Activated CD8-positive, alpha-beta T cell treated with anti-CD3 and anti-CD28 coated beads, Interleukin-2, amount 10 ng/mL, durations not matched to agents 7 days and 5 days (primary cell): ENCODE data around the gene CDC5L. TPM values are rescaled to one million over a fixed set of nuclear protein-coding genes. Genes with fewer than 3 reads are reported as not detected.
A peak's percentile ranks its signal among the peaks of the same experiment; 100 is the strongest.

Experiments used
- ATAC-seq: fragments of 150-1000 bp; cut with Tn5 transposase; one replicate; pipeline ENCODE4 v1.10.0; 2021; ENCODE audit warnings: moderate library complexity
- CTCF ChIA-PET: fragments of 350-600 bp; sonication (Branson Sonifier 250); formaldehyde crosslinking; loops from one replicate; lab custom pipeline; 2021; ENCODE audit warnings: antibody characterized with exemption; lab: Charles Lee
- POLR2A ChIA-PET: fragments of 350-600 bp; sonication (Branson Sonifier 250); formaldehyde crosslinking; loops from one replicate; lab custom pipeline; 2021; ENCODE audit warnings: antibody characterized with exemption; lab: Charles Lee
- DNase-seq: peaks from one replicate; pipeline ENCODE4 v3.0.0-alpha.2; 2020
- H3K27ac Mint-ChIP-seq: one replicate; pipeline ENCODE4 v1.8.0; 2021; ENCODE audit warnings: mild to moderate bottlenecking, mixed read lengths
- H3K27me3 Mint-ChIP-seq: one replicate; pipeline ENCODE4 v1.8.0; 2021; ENCODE audit warnings: low read depth, mixed read lengths
- H3K36me3 Mint-ChIP-seq: one replicate; pipeline ENCODE4 v1.8.0; 2021; ENCODE audit warnings: low read depth, mixed read lengths
- H3K4me1 Mint-ChIP-seq: one replicate; pipeline ENCODE4 v1.8.0; 2021; ENCODE audit warnings: low read depth, mixed read lengths
- H3K4me3 Mint-ChIP-seq: one replicate; pipeline ENCODE4 v1.8.0; 2021; ENCODE audit warnings: mild to moderate bottlenecking, mixed read lengths
- H3K9me3 Mint-ChIP-seq: one replicate; pipeline ENCODE4 v1.8.0; 2022; ENCODE audit warnings: mixed read lengths; ENCODE audit not compliant: insufficient read depth
- total RNA-seq, 2 experiments: library from RNA; stranded (reverse); gene quantifications; one replicate each; pipeline ENCODE4 v1.2.3, GENCODE V29; 2021

The CDC5L gene
- total RNA-seq, 2 experiments from 2014 or later, result 22.6 to 22.7 TPM

DNA sequence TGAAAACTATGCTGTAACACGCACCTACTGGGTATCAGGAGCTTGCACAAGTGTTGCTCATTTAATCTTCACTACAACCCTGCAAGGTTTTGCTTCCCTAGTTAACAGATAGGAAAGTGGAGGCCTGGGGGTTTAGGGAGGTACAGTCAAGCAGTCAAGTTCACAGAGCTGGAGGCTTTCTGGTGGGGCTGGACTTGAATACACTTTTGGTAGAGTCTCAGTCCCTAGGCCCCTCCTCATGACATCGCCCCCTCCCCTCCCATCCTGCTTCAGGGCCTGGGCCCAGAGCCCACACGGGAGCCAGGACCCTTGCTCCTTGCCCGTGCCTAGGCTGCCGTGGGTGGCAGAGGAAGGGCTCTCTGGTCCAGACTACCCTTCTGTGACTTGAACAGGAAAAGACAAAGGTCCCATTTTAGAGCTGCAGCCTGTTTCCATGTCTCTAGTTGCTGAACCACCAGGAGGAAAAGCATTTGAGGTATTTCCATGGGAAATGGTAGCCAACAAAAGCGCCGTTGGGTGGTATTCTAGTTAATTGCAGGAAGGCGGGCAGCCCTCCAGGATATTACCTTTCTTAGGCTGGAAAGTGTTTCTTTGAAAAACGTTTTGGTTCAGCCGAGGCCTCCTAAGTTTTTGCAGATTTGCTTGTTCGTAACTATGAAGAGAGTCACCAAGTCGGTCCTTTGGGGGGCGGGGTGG is 84.9 kb downstream of the CDC5L start:
- Mint-ChIP-seq H3K4me3 (no peak overlapping the region), H3K36me3 (no peaks in the 10 kb centered on the region), H3K9me3 (no peaks in the 10 kb centered on the region), H3K27ac (no peak overlapping the region), H3K4me1 (peaks cover 5% of the 10 kb centered on the region), H3K27me3 (peaks cover 7% of the 10 kb centered on the region)
- ATAC-seq (no peak), DNase-seq (no peak)
- ChIA-PET POLR2A (no interaction called here), CTCF (interaction anchor here (0.9 kb wide), 1 partner anchor 10 kb away, joined by 3 read pairs; no protein-coding TSS in a partner anchor)

DNA sequence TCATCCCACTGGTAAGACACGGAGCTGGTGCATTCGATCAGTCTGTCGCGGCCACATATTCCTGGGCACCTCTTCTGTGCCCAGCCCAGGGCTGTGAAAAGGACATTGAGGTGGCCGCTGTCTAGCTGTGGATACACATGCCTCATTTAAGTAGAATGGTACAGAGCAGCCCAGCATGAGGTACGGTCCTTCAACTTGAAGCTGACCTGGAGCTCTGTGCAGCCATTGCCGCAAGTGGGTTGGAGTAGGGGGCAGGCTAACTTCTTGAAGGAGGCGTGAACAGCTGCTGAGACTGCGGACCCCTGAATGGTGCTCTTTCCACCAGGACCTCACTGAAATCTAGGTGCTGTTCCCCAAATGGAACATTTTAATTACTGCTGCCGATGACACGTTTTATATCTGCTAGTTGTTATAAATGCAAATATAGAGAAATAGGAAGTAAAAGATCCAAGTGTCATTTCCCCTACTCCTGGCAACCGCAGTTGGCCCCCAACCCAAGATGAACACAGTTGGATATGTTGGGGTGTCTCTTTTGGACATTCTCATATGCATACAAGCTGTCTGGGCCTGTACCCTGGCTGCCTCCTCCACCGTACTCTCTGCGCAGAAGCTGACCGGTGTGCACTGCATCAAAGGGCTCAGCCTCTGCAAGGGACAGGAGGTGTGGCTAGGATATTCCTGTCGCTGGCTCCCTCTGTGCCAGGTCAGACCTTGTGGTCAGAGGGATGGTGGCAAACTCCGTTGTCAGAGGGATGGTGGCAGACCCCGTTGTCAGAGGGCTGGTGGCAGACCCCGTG is 86.1 kb downstream of the CDC5L start:
- POLR2A ChIA-PET, result no interaction called here
- ATAC-seq, result no peak
- Mint-ChIP-seq H3K36me3 (no peaks in the 10 kb centered on the region), H3K27me3 (peaks cover 7% of the 10 kb centered on the region), H3K9me3 (no peaks in the 10 kb centered on the region), H3K4me1 (peaks cover 5% of the 10 kb centered on the region), H3K4me3 (no peak overlapping the region), H3K27ac (no peak overlapping the region)
- CTCF ChIA-PET, result interaction anchor here (4.4 kb wide), 1 partner anchor 1449 kb away, joined by 48 read pairs; no protein-coding TSS in a partner anchor
- no peak for DNase-seq

DNA sequence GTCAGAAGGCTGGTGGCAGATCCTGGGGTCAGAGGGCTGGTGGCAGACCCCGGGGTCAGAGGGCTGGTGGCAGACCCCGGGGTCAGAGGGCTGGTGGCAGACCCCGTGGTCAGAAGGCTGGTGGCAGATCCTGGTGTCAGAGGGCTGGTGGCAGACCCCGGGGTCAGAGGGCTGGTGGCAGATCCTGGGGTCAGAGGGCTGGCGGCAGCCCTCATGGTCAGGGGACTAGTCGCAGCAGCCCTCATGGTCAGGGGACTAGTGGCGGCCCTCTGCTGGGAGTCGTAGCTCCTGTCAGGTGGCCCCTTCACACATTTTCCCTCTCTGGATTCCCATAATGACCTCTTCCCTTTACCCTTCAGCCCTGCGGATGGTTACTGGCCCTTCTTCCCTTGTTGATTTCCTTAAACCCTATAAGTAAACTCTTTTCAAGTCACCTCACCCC is 86.7 kb downstream of the CDC5L start:
- no peaks in the 10 kb centered on the region for H3K36me3 Mint-ChIP-seq
- no peak overlapping the region for H3K4me3 Mint-ChIP-seq
- peaks cover 5% of the 10 kb centered on the region for H3K4me1 Mint-ChIP-seq
- H3K9me3 Mint-ChIP-seq, result no peaks in the 10 kb centered on the region
- H3K27me3 Mint-ChIP-seq, result peaks cover 7% of the 10 kb centered on the region
- ChIA-PET POLR2A (interaction anchor here (0.6 kb wide), 1 partner anchor 1370 kb away, joined by 3 read pairs; no protein-coding TSS in a partner anchor), CTCF (interaction anchor here (2.1 to 5.2 kb wide), 4 partner anchors 12 to 1448 kb away, joined by 5 to 52 read pairs (median 31); no protein-coding TSS in a partner anchor)
- H3K27ac Mint-ChIP-seq, result no peak overlapping the region
- ATAC-seq (no peak), DNase-seq (no peak)

DNA sequence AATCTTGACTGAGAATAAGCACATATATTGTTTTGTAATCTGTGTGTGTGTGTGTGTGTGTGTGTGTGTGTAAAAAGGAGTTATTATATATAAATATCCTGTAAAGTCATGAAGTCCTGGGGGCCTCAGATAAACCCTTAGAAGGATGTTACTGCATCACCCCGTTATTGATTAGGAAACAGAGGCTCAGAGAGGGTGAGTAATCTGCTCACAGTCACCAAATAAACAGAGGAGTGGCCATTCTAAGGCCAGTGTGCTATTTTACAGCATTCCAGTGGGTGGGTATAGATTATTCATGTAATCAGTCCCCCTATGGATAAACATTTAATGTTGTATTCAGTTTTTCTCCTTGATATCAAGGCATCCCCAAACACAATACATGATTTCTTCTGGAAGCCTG is 87.1 kb downstream of the CDC5L start:
- ChIA-PET CTCF (interaction anchor here (0.8 to 5.2 kb wide), 28 partner anchors 12 to 1448 kb away, joined by 3 to 52 read pairs (median 6); partner anchors contain the start of gene SUPT3H), POLR2A (interaction anchor here (0.6 kb wide), 1 partner anchor 1370 kb away, joined by 3 read pairs; no protein-coding TSS in a partner anchor)
- no peak for DNase-seq
- no peak overlapping the region for H3K4me3 Mint-ChIP-seq
- no peaks in the 10 kb centered on the region for H3K36me3 Mint-ChIP-seq
- H3K4me1 Mint-ChIP-seq, result peaks cover 5% of the 10 kb centered on the region
- no peaks in the 10 kb centered on the region for H3K9me3 Mint-ChIP-seq
- H3K27me3 Mint-ChIP-seq, result peaks cover 7% of the 10 kb centered on the region
- H3K27ac Mint-ChIP-seq, result no peak overlapping the region
- ATAC-seq, result no peak

DNA sequence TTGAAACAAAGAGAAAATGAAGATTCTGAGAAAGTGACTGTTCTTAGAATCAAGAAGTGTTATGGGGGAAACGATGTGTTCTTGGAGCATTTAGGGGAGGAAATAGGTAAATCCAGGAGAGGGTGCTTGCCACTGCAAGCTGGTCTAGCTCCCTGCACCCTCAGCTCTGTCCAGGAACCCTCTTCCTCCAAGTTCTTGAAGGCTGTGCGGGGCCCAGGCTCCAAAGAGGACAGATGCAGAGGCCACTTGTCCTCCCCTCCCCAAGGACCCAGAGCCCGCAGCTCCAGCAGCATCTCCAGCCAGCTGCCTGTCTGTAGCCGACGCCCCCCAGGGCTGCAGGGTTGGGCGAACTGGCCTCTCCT is 87.9 kb downstream of the CDC5L start:
- H3K4me3 Mint-ChIP-seq, result no peak overlapping the region
- POLR2A ChIA-PET, result no interaction called here
- H3K36me3 Mint-ChIP-seq, result no peaks in the 10 kb centered on the region
- no peaks in the 10 kb centered on the region for H3K9me3 Mint-ChIP-seq
- CTCF ChIA-PET, result interaction anchor here (0.6 to 5.2 kb wide), 64 partner anchors 11 to 1654 kb away, joined by 3 to 52 read pairs (median 4); partner anchors contain the start of genes ENPP4 and SUPT3H
- H3K27ac Mint-ChIP-seq, result no peak overlapping the region
- no peak for ATAC-seq
- peaks cover 7% of the 10 kb centered on the region for H3K27me3 Mint-ChIP-seq
- DNase-seq, result no peak
- peaks cover 5% of the 10 kb centered on the region for H3K4me1 Mint-ChIP-seq

DNA sequence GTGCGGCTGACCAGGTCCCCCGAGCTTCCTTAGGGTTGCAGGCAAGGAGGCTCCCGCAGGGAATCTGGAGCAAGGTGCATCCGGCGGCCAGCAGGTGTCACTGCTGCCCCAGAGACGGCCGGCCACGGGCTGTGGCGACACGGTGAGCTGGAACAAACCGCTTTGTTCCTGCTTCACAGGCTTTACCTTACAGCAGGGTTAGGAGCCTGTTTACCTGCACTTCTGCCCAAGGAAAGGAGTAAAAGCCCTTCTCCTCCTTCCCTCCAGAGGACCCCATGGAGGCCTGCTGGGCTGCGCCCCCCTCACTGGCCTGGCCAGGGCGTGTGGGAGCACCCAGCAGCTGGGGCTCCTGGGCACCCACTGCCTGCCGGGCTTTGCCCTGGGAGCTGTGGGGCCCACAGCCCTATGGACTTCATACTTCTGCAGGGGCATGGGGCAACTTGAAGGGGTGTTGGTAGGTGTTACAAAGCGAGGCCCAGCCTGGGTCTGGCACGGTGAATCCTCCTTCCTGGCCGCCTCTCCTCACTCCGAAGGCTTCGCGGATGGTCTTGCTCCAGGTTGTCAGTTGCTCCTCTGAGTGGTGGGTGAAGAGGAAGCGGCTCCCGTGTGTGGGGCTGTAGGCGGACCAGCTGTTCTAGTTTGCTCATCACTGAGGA is 88.4 kb downstream of the CDC5L start:
- no peak overlapping the region for H3K4me3 Mint-ChIP-seq
- no peaks in the 10 kb centered on the region for H3K9me3 Mint-ChIP-seq
- peak; percentile 90 for ATAC-seq
- POLR2A ChIA-PET, result no interaction called here
- CTCF ChIA-PET, result interaction anchor here (0.6 to 5.2 kb wide), 74 partner anchors 10 to 1934 kb away, joined by 3 to 52 read pairs (median 4); partner anchors contain the start of gene ENPP4
- peak; percentile 75 for DNase-seq
- H3K36me3 Mint-ChIP-seq, result no peaks in the 10 kb centered on the region
- H3K27ac Mint-ChIP-seq, result no peak overlapping the region
- peaks cover 5% of the 10 kb centered on the region for H3K4me1 Mint-ChIP-seq
- peaks cover 6% of the 10 kb centered on the region for H3K27me3 Mint-ChIP-seq

DNA sequence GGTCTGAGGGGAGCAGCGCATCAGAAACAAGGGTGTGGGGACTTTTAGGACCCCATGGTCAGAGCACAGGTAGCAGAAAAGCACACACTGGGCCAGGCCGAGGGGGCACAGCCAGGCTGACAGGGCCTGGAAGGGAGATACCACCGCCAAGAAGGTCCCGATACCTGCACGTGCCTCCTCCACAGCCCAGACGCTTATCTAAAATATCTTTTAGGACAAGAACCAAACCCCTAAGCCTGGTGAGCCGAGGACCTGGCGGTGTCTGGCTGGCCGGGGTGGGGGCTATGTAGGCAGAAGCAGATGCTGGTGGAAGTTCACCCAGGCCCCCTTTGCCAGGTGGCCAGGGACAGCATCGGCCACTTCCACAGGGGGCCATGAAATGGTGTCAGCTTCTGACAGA is 89.3 kb downstream of the CDC5L start:
- Mint-ChIP-seq H3K27ac (no peak overlapping the region), H3K27me3 (peaks cover 4% of the 10 kb centered on the region), H3K9me3 (no peaks in the 10 kb centered on the region), H3K4me3 (no peak overlapping the region), H3K36me3 (no peaks in the 10 kb centered on the region), H3K4me1 (peaks cover 5% of the 10 kb centered on the region)
- POLR2A ChIA-PET, result no interaction called here
- DNase-seq (no peak), ATAC-seq (no peak)
- CTCF ChIA-PET, result interaction anchor here (0.5 to 5.2 kb wide), 15 partner anchors 9 to 1446 kb away, joined by 3 to 52 read pairs (median 5); no protein-coding TSS in a partner anchor

DNA sequence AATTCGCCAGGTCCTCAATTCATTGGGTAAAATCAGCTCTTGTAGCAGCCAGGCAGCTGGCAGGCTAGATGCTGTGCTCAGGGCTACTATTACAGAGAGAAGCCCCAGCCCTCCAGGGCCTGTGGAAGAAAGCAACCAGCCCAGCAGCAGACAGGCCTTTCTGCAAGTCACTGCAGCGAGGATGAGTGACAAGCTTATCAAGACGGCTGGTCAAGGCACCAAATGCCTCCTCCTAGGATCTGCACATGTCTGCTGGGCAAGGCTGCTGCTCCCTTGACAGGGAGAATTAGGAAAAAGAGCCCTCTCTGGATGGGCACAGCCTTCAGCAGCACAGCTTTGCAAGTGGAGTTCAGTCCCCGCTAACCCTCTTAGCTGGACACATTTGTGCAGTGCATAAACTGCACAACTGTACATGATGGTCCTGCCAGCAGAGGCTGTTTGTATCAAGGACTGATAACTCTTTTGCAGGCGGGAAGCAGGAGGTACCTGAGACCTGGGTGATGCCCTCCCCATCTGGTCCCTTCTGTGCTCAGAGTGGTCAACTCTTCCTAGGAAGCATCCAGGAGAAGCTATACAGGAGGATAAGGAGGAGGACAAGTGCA is 89.9 kb downstream of the CDC5L start:
- H3K4me3 Mint-ChIP-seq, result no peak overlapping the region
- H3K4me1 Mint-ChIP-seq, result peaks cover 5% of the 10 kb centered on the region
- H3K27ac Mint-ChIP-seq, result no peak overlapping the region
- DNase-seq (no peak), ATAC-seq (no peak)
- H3K9me3 Mint-ChIP-seq, result no peaks in the 10 kb centered on the region
- H3K36me3 Mint-ChIP-seq, result no peaks in the 10 kb centered on the region
- ChIA-PET CTCF (interaction anchor here (0.5 to 5.2 kb wide), 4 partner anchors 15 to 1445 kb away, joined by 4 to 52 read pairs (median 37); no protein-coding TSS in a partner anchor), POLR2A (no interaction called here)
- H3K27me3 Mint-ChIP-seq, result peaks cover 4% of the 10 kb centered on the region

DNA sequence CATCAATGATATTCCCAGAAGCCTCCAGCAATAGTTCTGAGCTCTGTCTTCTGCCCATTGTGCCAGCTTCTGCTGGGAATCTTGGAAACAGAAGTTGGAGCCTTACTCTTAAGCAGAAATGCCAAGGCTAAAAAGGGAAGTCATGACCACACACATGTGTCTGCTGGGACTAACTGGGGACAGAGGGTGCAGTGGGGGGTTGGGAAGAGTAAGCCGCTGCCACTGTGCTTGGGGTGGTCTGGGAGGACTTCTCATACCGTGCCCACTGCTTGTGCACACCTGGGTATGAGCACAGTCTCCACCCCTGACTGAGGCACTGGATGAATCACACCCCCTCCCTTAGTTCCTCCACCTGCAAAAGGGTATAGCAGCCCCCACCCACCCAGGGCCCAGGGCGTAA is 90.7 kb downstream of the CDC5L start:
- ChIA-PET CTCF (interaction anchor here (4.4 to 5.2 kb wide), 2 partner anchors 16 to 1445 kb away, joined by 48 to 52 read pairs; no protein-coding TSS in a partner anchor), POLR2A (no interaction called here)
- H3K4me3 Mint-ChIP-seq, result no peak overlapping the region
- ATAC-seq, result no peak
- no peaks in the 10 kb centered on the region for H3K36me3 Mint-ChIP-seq
- peaks cover 4% of the 10 kb centered on the region for H3K27me3 Mint-ChIP-seq
- peaks cover 5% of the 10 kb centered on the region for H3K4me1 Mint-ChIP-seq
- H3K27ac Mint-ChIP-seq, result no peak overlapping the region
- DNase-seq, result no peak
- no peaks in the 10 kb centered on the region for H3K9me3 Mint-ChIP-seq

DNA sequence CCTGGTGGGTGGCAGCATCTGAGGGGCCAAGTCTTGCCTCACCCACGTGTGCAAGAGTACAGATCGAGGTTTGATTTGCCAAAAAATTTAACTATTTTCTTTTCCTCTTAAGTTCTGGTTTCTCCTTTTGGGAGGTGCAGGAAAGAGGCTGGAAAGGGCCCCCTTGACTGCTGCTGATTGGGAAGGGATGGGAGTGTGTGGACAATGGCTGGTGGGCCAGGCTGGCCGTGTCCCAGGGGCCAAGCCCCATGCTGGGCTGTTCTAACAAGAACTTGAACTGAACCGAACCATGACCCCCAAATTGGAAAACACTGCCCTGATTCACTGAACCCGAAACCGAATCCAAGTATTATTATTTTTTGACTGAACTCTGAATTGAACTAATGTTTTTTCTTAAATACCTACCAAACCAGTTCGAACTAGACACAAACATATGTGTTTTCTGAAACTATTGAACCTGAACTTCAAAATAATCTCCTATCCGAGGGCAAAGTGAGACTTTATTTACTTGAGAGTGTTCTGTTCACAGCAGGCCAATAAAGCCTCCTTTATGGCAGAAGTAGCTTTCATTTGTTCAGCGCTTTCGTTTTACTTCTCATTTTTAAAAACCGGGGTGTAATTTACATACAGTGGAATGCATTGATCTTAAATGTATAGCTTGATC is 91.2 kb downstream of the CDC5L start:
- peaks cover 3% of the 10 kb centered on the region for H3K27me3 Mint-ChIP-seq
- ChIA-PET POLR2A (no interaction called here), CTCF (interaction anchor here (5.2 kb wide), 1 partner anchor 16 kb away, joined by 52 read pairs; no protein-coding TSS in a partner anchor)
- H3K4me3 Mint-ChIP-seq, result no peak overlapping the region
- ATAC-seq (no peak), DNase-seq (no peak)
- no peaks in the 10 kb centered on the region for H3K9me3 Mint-ChIP-seq
- H3K27ac Mint-ChIP-seq, result no peak overlapping the region
- H3K36me3 Mint-ChIP-seq, result no peaks in the 10 kb centered on the region
- peaks cover 5% of the 10 kb centered on the region for H3K4me1 Mint-ChIP-seq
